GM12892 (cell line): Measurements from ENCODE around the gene NDOR1.
A peak's percentile ranks its signal among the peaks of the same experiment; 100 is the strongest.
"Not testable (repeated sequence)": the region's sequence is repeated elsewhere in the genome, so short reads cannot be mapped to it uniquely, and the experiment has no call there.

ENCODE experiments used
- DNase-seq: peaks from one replicate; pipeline ENCODE4 v3.0.0; 2011; ENCODE audit not compliant: insufficient read length
- FAIRE-seq: peaks from 2 replicates; lab custom pipeline; 2011; peaks lifted over from hg19 to GRCh38; lab: Jason Lieb, UNC
- POLR2A ChIP-seq: IDR thresholded peaks from 2 replicates; pipeline ENCODE4 v1.6.1; 2011; ENCODE audit warnings: low read depth, low read length, control low read depth
- POLR2AphosphoS5 ChIP-seq: IDR thresholded peaks from 2 replicates; pipeline ENCODE4 v1.6.1; 2011; ENCODE audit warnings: low read depth, low read length, control low read depth
- TAF1 ChIP-seq: IDR thresholded peaks from 2 replicates; pipeline ENCODE4 v1.6.1; 2011; ENCODE audit warnings: low read depth, mild to moderate bottlenecking, control low read depth, low read length, borderline replicate concordance

Gene NDOR1

GRCh38 chr9:137232510-137232909 is 27.0 kb downstream of the NDOR1 start:
- TF ChIP-seq POLR2A (no peak), POLR2AphosphoS5 (no peak), TAF1 (no peak)
- DNase-seq = no peak
- FAIRE-seq = no peak

GRCh38 chr9:137233143-137233980 is 27.9 kb downstream of the NDOR1 start:
- TF ChIP-seq POLR2A (no peak), POLR2AphosphoS5 (no peak), TAF1 (no peak)
- DNase-seq = no peak
- no peak for FAIRE-seq

- TF ChIP-seq POLR2AphosphoS5 (no peak), TAF1 (no peak), POLR2A (no peak)
- no peak for FAIRE-seq
- no peak for DNase-seq
Observed at GRCh38 chr9:137234055-137234697, 28.7 kb downstream of the NDOR1 start.

- FAIRE-seq (no peak), DNase-seq (no peak)
- no peak for TF ChIP-seq POLR2A
- TF ChIP-seq TAF1 = no peak
- no peak for TF ChIP-seq POLR2AphosphoS5
Observed at GRCh38 chr9:137234758-137235423, 29.4 kb downstream of the NDOR1 start.

- FAIRE-seq (no peak), DNase-seq (no peak)
- no peak for TF ChIP-seq POLR2A
- no peak for TF ChIP-seq POLR2AphosphoS5
- TF ChIP-seq TAF1 = no peak
Observed at GRCh38 chr9:137235424-137236237, 30.1 kb downstream of the NDOR1 start.

- DNase-seq = peak; percentile 100
- no peak for TF ChIP-seq POLR2A
- no peak for TF ChIP-seq POLR2AphosphoS5
- TF ChIP-seq TAF1 = no peak
- peak; percentile 96 for FAIRE-seq
Observed at GRCh38 chr9:137236238-137236935, 30.9 kb downstream of the NDOR1 start.

- TF ChIP-seq POLR2AphosphoS5 (no peak), POLR2A (no peak), TAF1 (no peak)
- DNase-seq (no peak), FAIRE-seq (peak; percentile 67)
Observed at GRCh38 chr9:137236936-137237421, 31.5 kb downstream of the NDOR1 start.

- FAIRE-seq (no peak), DNase-seq (no peak)
- TF ChIP-seq POLR2A (no peak), TAF1 (no peak), POLR2AphosphoS5 (no peak)
Observed at GRCh38 chr9:137237759-137238726, 32.5 kb downstream of the NDOR1 start.

GRCh38 chr9:137239541-137240200 is 34.2 kb downstream of the NDOR1 start:
- not testable (repeated sequence) for FAIRE-seq, DNase-seq
